NCI-H748 (cell line): ENCODE measurements around the gene MATN1.

Experiments
- DNase-seq: peaks from one replicate; lab custom pipeline; 2025; ENCODE audit not compliant: unreplicated experiment; lab: John Stamatoyannopoulos, UW

The MATN1 gene

GRCh38 chr1:30719406-30720270 is 3.7 kb downstream of the MATN1 start:
- peak; percentile 63 for DNase-seq

GRCh38 chr1:30718636-30719405 is 4.6 kb downstream of the MATN1 start:
- DNase-seq: peak; percentile 90

GRCh38 chr1:30718091-30718635 is 5.2 kb downstream of the MATN1 start:
- DNase-seq: peak; percentile 95

GRCh38 chr1:30716646-30717045 is 6.7 kb downstream of the MATN1 start:
- DNase-seq: no peak

- DNase-seq: no peak
These were observed 7.5 kb downstream of the MATN1 start for GRCh38 chr1:30715886-30716285.

- no peak for DNase-seq
These were observed 8.2 kb downstream of the MATN1 start for GRCh38 chr1:30715216-30715615.

GRCh38 chr1:30714536-30715090 is 8.8 kb downstream of the MATN1 start:
- no peak for DNase-seq

GRCh38 chr1:30714025-30714424 is 9.4 kb downstream of the MATN1 start:
- DNase-seq: no peak

GRCh38 chr1:30713311-30713710 is 10.1 kb downstream of the MATN1 start:
- no peak for DNase-seq

- DNase-seq: no peak
These were observed 10.8 kb downstream of the MATN1 start for GRCh38 chr1:30712583-30712982.

- no peak for DNase-seq
These were observed 13.0 kb downstream of the MATN1 start for GRCh38 chr1:30710407-30710806.

GRCh38 chr1:30708361-30708728 is 15.0 kb downstream of the MATN1 start:
- no peak for DNase-seq

- DNase-seq: peak; percentile 72
These were observed 15.7 kb downstream of the MATN1 start for GRCh38 chr1:30707412-30708360.

- peak; percentile 33 for DNase-seq
These were observed 16.9 kb downstream of the MATN1 start for GRCh38 chr1:30706528-30706927.

- peak; percentile 27 for DNase-seq
These were observed 17.7 kb downstream of the MATN1 start for GRCh38 chr1:30705698-30706097.

- no peak for DNase-seq
These were observed 18.4 kb downstream of the MATN1 start for GRCh38 chr1:30704765-30705509.

- DNase-seq: no peak
These were observed 19.1 kb downstream of the MATN1 start for GRCh38 chr1:30704271-30704670.

- DNase-seq: no peak
These were observed 20.6 kb downstream of the MATN1 start for GRCh38 chr1:30702823-30703222.

GRCh38 chr1:30701258-30701633 is 22.1 kb downstream of the MATN1 start:
- no peak for DNase-seq
